Activated T-helper 2 cell treated with anti-CD3 and anti-CD28 coated beads, Interferon-gamma antibody, Interleukin-2, Interleukin-4, amounts not matched to agents 10 μg/mL and 5 μg/mL and 100 μg/mL, durations not matched to agents 14 hours and 24 hours and 36 hours (primary cell): ENCODE data around the gene SYCP2. TPM values are rescaled to one million over a fixed set of nuclear protein-coding genes. Genes with fewer than 3 reads are reported as not detected.
A peak's percentile ranks its signal among the peaks of the same experiment; 100 is the strongest.

Source experiments
- DNase-seq: peaks from one replicate; pipeline ENCODE4 v3.0.0; 2021; ENCODE audit warnings: low spot score
- H3K27ac Mint-ChIP-seq: one replicate; pipeline ENCODE4 v1.8.0; 2021; ENCODE audit warnings: mixed read lengths
- H3K27me3 Mint-ChIP-seq: one replicate; pipeline ENCODE4 v1.8.0; 2021; ENCODE audit warnings: low read depth, mixed read lengths
- H3K36me3 Mint-ChIP-seq: one replicate; pipeline ENCODE4 v1.8.0; 2021; ENCODE audit warnings: low read depth, mixed read lengths
- H3K4me1 Mint-ChIP-seq: one replicate; pipeline ENCODE4 v1.8.0; 2021; ENCODE audit warnings: low read depth, mixed read lengths
- H3K4me3 Mint-ChIP-seq: one replicate; pipeline ENCODE4 v1.8.0; 2021; ENCODE audit warnings: low read depth, mild to moderate bottlenecking, moderate library complexity, mixed read lengths
- H3K9me3 Mint-ChIP-seq: one replicate; pipeline ENCODE4 v1.8.0; 2021; ENCODE audit warnings: mixed read lengths
- intact Hi-C: fragments of 100-400 bp; cut with micrococcal nuclease; formaldehyde crosslinking; loops from one replicate; pipeline ENCODE4 v1.15.1; 2023
- total RNA-seq: library from RNA; stranded (reverse); gene quantifications from 2 replicates; pipeline ENCODE4 v1.2.3, GENCODE V29; 2022

Gene SYCP2
- total RNA-seq, 1 donor from 2014 or later = 4.9 TPM

DNA sequence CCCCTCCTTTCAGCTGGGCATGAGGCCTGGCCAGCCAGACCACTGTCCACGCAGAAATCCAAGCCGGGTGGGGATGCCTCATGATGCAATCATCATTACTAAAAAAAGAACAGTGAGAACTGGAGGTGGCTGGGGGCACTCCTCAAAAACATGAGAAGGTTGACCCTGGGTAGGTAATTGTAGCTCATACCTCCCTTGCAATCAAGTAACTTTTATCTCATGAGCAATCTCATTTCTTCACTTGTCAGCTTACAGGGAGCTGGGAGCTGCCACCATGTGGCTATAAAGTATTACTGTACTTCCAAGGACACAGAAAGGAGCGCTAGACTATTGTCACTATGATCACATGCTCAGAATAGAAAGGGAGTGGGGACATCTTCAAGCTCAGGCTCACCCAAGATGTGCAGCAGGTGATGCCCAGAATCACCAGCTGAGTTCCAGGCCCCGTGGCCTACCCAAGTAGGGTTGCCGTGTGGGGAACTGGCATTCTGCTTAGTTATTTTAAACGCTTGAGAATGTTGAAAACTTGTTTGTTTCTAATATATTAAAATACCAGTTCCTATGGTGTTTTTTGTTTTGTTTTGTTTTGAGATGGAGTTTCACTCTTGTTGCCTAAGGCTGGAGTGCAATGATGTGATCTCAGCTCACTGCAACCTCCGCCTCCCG lies 21.8 kb upstream of the SYCP2 start:
- H3K27ac Mint-ChIP-seq = no peak overlapping the region
- H3K36me3 Mint-ChIP-seq = no peaks in the 10 kb centered on the region
- no peaks in the 10 kb centered on the region for H3K9me3 Mint-ChIP-seq
- no peak for DNase-seq
- intact Hi-C loops = no loop called here
- H3K4me3 Mint-ChIP-seq = no peak overlapping the region
- no peaks in the 10 kb centered on the region for H3K27me3 Mint-ChIP-seq
- H3K4me1 Mint-ChIP-seq = peaks cover 4% of the 10 kb centered on the region

- no peak for DNase-seq
- Mint-ChIP-seq H3K9me3 (no peaks in the 10 kb centered on the region), H3K4me1 (peaks cover 4% of the 10 kb centered on the region), H3K27me3 (no peaks in the 10 kb centered on the region), H3K4me3 (no peak overlapping the region), H3K27ac (no peak overlapping the region), H3K36me3 (no peaks in the 10 kb centered on the region)
- intact Hi-C loops = no loop called here
Observed at GRCh38 chr20:59954718-59955117, 21.3 kb upstream of the SYCP2 start.

- Mint-ChIP-seq H3K4me1 (peaks cover 14% of the 10 kb centered on the region), H3K9me3 (no peaks in the 10 kb centered on the region), H3K27me3 (no peaks in the 10 kb centered on the region), H3K36me3 (peaks cover 13% of the 10 kb centered on the region), H3K27ac (no peak overlapping the region), H3K4me3 (no peak overlapping the region)
- intact Hi-C loops = loop anchor here (10.0 kb wide), 1 partner anchor 315 kb away; no protein-coding TSS in a partner anchor
- DNase-seq = no peak
Observed at GRCh38 chr20:59949911-59950310, 16.5 kb upstream of the SYCP2 start.

GRCh38 chr20:59948828-59949720 lies 15.6 kb upstream of the SYCP2 start:
- no peak for DNase-seq
- peaks cover 21% of the 10 kb centered on the region for H3K36me3 Mint-ChIP-seq
- H3K9me3 Mint-ChIP-seq = no peaks in the 10 kb centered on the region
- peak overlapping the region; percentile 28 for H3K4me3 Mint-ChIP-seq
- peak overlapping the region; percentile 84 for H3K27ac Mint-ChIP-seq
- no peaks in the 10 kb centered on the region for H3K27me3 Mint-ChIP-seq
- H3K4me1 Mint-ChIP-seq = peaks cover 14% of the 10 kb centered on the region
- intact Hi-C loops = loop anchor here (10.0 kb wide), 1 partner anchor 316 kb away; no protein-coding TSS in a partner anchor

GRCh38 chr20:59948212-59948611 lies 14.8 kb upstream of the SYCP2 start:
- no peaks in the 10 kb centered on the region for H3K9me3 Mint-ChIP-seq
- no peak for DNase-seq
- no peak overlapping the region for H3K4me3 Mint-ChIP-seq
- peaks cover 14% of the 10 kb centered on the region for H3K4me1 Mint-ChIP-seq
- no peak overlapping the region for H3K27ac Mint-ChIP-seq
- intact Hi-C loops = loop anchor here (10.0 kb wide), 1 partner anchor 317 kb away; no protein-coding TSS in a partner anchor
- peaks cover 26% of the 10 kb centered on the region for H3K36me3 Mint-ChIP-seq
- no peaks in the 10 kb centered on the region for H3K27me3 Mint-ChIP-seq

GRCh38 chr20:59947376-59947775 lies 13.9 kb upstream of the SYCP2 start:
- intact Hi-C loops = loop anchor here (10.0 kb wide), 1 partner anchor 317 kb away; no protein-coding TSS in a partner anchor
- Mint-ChIP-seq H3K9me3 (no peaks in the 10 kb centered on the region), H3K27ac (no peak overlapping the region), H3K36me3 (peaks cover 26% of the 10 kb centered on the region), H3K4me1 (peaks cover 14% of the 10 kb centered on the region), H3K27me3 (no peaks in the 10 kb centered on the region), H3K4me3 (no peak overlapping the region)
- no peak for DNase-seq

DNA sequence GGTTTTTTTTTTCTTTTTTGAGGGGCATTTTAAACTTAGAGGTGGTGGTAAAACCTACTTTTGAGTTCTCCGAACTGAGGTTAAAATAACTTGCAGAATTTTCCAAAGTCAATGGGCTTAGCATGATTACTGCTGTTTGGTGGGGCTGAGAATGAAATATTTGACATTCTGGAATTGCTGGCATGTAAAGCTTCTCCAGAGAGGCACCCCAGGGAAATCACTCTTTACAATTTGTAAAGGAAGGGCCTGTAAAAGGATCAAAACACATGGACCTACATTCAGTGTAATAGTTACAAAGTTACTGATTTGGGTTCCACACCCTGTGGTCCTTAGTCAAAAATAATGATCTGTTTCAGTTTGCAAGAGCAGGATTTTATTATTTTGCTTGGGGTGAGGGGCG lies 12.3 kb upstream of the SYCP2 start:
- Mint-ChIP-seq H3K4me3 (no peak overlapping the region), H3K27ac (no peak overlapping the region), H3K9me3 (no peaks in the 10 kb centered on the region), H3K4me1 (peaks cover 26% of the 10 kb centered on the region), H3K27me3 (no peaks in the 10 kb centered on the region), H3K36me3 (peaks cover 33% of the 10 kb centered on the region)
- intact Hi-C loops = loop anchor here (10.0 kb wide), 1 partner anchor 319 kb away; no protein-coding TSS in a partner anchor
- no peak for DNase-seq

- peaks cover 26% of the 10 kb centered on the region for H3K4me1 Mint-ChIP-seq
- no peaks in the 10 kb centered on the region for H3K27me3 Mint-ChIP-seq
- H3K9me3 Mint-ChIP-seq = no peaks in the 10 kb centered on the region
- intact Hi-C loops = loop anchor here (10.0 kb wide), 1 partner anchor 320 kb away; no protein-coding TSS in a partner anchor
- H3K4me3 Mint-ChIP-seq = no peak overlapping the region
- H3K36me3 Mint-ChIP-seq = peaks cover 33% of the 10 kb centered on the region
- no peak for DNase-seq
- H3K27ac Mint-ChIP-seq = no peak overlapping the region
Observed at GRCh38 chr20:59945175-59945574, 11.7 kb upstream of the SYCP2 start.

GRCh38 chr20:59944726-59945125 lies 11.3 kb upstream of the SYCP2 start:
- Mint-ChIP-seq H3K36me3 (peaks cover 33% of the 10 kb centered on the region), H3K27ac (no peak overlapping the region), H3K4me3 (no peak overlapping the region), H3K4me1 (peaks cover 26% of the 10 kb centered on the region), H3K27me3 (no peaks in the 10 kb centered on the region), H3K9me3 (no peaks in the 10 kb centered on the region)
- no peak for DNase-seq
- intact Hi-C loops = loop anchor here (10.0 kb wide), 1 partner anchor 320 kb away; no protein-coding TSS in a partner anchor

- H3K9me3 Mint-ChIP-seq = no peaks in the 10 kb centered on the region
- intact Hi-C loops = loop anchor here (10.0 kb wide), 1 partner anchor 323 kb away; no protein-coding TSS in a partner anchor
- DNase-seq = no peak
- H3K4me1 Mint-ChIP-seq = peaks cover 29% of the 10 kb centered on the region
- H3K4me3 Mint-ChIP-seq = no peak overlapping the region
- no peaks in the 10 kb centered on the region for H3K27me3 Mint-ChIP-seq
- H3K27ac Mint-ChIP-seq = no peak overlapping the region
- peaks cover 40% of the 10 kb centered on the region for H3K36me3 Mint-ChIP-seq
Observed at GRCh38 chr20:59942245-59942644, 8.8 kb upstream of the SYCP2 start.

DNA sequence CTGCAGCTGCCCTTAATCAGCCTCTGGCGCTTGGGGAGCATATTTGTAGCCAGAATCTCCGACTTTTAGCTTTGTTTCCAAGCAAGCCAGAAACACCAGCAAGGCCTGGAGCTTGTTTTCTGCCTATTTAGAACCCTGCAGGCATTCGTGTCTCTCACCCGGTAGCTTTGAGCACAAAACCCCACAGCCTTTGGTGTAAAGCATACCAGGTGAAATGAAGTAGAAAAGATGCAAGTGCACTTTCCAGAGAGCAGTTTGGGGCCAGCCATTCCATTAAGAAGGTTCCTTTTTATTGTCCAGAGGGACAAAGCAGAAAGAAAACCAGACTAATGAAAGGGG lies 7.5 kb upstream of the SYCP2 start:
- Mint-ChIP-seq H3K27ac (peak overlapping the region; percentile 98), H3K4me1 (peaks cover 36% of the 10 kb centered on the region), H3K4me3 (peak overlapping the region; percentile 94), H3K36me3 (peaks cover 42% of the 10 kb centered on the region), H3K9me3 (no peaks in the 10 kb centered on the region), H3K27me3 (no peaks in the 10 kb centered on the region)
- intact Hi-C loops = loop anchor here (2.0 to 10.0 kb wide), 2 partner anchors 116 to 324 kb away; no protein-coding TSS in a partner anchor
- no peak for DNase-seq

DNA sequence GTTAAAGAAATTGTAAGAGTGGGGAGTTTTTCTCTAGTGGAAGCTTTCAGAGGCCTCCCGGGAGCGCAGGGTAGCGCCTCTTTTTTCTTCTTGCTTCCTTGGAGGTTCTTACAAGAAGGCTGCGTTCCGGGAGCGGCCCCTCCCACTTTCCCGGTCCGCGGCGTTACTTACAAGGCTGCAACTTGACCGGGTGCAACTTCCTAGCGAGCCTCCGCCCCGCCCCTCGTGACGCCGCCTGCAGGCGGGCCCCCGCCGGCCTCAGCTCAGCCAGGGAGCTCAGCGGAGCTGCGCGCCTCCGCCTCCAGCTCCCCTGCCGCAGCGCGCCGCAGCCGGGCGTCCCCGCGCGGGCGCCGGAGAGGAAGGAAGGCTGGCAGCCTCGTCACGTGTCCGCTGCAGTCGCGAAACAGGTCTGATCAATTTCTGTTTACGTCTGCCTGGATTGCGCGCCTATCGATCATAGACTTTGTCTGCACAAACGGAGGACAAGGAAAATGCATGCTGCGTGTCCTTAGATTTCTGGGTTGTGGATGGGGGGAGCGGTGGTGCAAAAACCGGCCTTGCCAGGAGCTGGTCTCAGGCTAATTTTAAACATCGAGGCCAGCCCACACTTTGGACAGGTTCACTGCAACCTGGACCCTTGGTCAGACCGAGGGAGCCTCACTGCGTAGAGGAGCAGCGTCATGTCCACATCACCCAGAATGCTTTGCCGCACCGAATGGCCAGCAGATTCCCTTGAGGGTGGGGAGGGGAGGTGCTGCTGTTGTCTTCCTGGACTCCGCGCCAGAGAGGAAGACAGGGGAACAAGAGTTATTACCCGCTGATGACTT lies 6.9 kb upstream of the SYCP2 start, which contains the start of the genes FAM217B and PPP1R3D:
Gene FAM217B, plus strand, starts transcription at position 261 of the 827 bp plus-strand sequence. CDS start 3,555 bp downstream, outside the sequence.
Gene PPP1R3D, minus strand, starts transcription at position 177 of the 827 bp plus-strand sequence. CDS start 374 bp downstream, outside the sequence.
- peak; percentile 90 for DNase-seq
- Mint-ChIP-seq H3K4me1 (peaks cover 33% of the 10 kb centered on the region), H3K36me3 (peaks cover 37% of the 10 kb centered on the region), H3K27me3 (no peaks in the 10 kb centered on the region), H3K9me3 (no peaks in the 10 kb centered on the region), H3K27ac (peak within 1 kb of the TSS; percentile 98), H3K4me3 (peak within 1 kb of the TSS; percentile 94)
- intact Hi-C loops = loop anchor here (2.0 to 10.0 kb wide), 2 partner anchors 116 to 324 kb away; no protein-coding TSS in a partner anchor
